Upper lobe of left lung (tissue), 6 donors: ENCODE data around the gene LIPF. TPM values are rescaled to one million over a fixed set of nuclear protein-coding genes. Genes with fewer than 3 reads are reported as not detected.

Experiments
- ATAC-seq, 2 donors: fragments of 200-7000 bp; cut with Tn5 transposase; one replicate each; pipeline ENCODE4 v1.9.1; 2022; ENCODE audit warnings: mild to moderate bottlenecking in 2 of 2, moderate library complexity in 2 of 2; ENCODE audit not compliant: low FRiP score in 2 of 2
- DNase-seq, 2 donors: peaks; one replicate each; pipeline ENCODE4 v3.0.0-alpha.2; 2019 to 2020
- H3K27ac ChIP-seq, 4 donors: fragments of 200-600 bp; sonication (generic); one replicate each; pipeline ENCODE4 v1.5.1; 2016 to 2019
- H3K27me3 ChIP-seq, 4 donors: fragments of 200-600 bp; sonication (generic); one replicate each; pipeline ENCODE4 v1.5.1; 2017 to 2019
- H3K36me3 ChIP-seq, 4 donors: fragments of 200-600 bp; sonication (generic); one replicate each; pipeline ENCODE4 v1.5.1; 2016 to 2019
- H3K4me1 ChIP-seq, 4 donors: fragments of 200-600 bp; sonication (generic); one replicate each; pipeline ENCODE4 v1.5.1; 2018 to 2019
- H3K4me3 ChIP-seq, 4 donors: fragments of 200-600 bp; sonication (generic); one replicate each; pipeline ENCODE4 v1.5.1; 2017 to 2019; ENCODE audit warnings: mild to moderate bottlenecking in 2 of 4, moderate library complexity in 1 of 4
- H3K9me3 ChIP-seq, 4 donors: fragments of 200-600 bp; sonication (generic); one replicate each; pipeline ENCODE4 v1.5.1; 2018 to 2019
- EP300 ChIP-seq, 4 donors: sonication (generic); formaldehyde crosslinking; IDR thresholded peaks; one replicate each; pipeline ENCODE4 v1.5.1; 2017; ENCODE audit warnings: antibody characterized with exemption in 4 of 4, control low read depth in 2 of 4
- POLR2A ChIP-seq, 4 donors: fragments of 450-650 bp; IDR thresholded peaks; one replicate each; pipeline ENCODE4 v1.5.1; 2016 to 2017; ENCODE audit warnings: antibody characterized with exemption in 4 of 4, mild to moderate bottlenecking in 2 of 4
- POLR2AphosphoS5 ChIP-seq, 2 donors: sonication (generic); formaldehyde crosslinking; IDR thresholded peaks; one replicate each; pipeline ENCODE4 v1.5.1; 2017; ENCODE audit warnings: antibody characterized with exemption in 2 of 2
- WGBS, 2 donors: methylation state at CpG; one replicate each; pipeline ENCODE4 v1.1.5; 2017 to 2018; 5-methylcytosine and 5-hydroxymethylcytosine counted together
- total RNA-seq, 6 donors: library from RNA; depleted of rRNA in 4 of 6; stranded (reverse); fragments of >200 nt in 4 of 6; gene quantifications; one replicate each; pipeline versions ENCODE4 v1.1.0 to v1.2.1, GENCODE V29; 2016 to 2021
- TF ChIP-seq, protein P1 (sequence below), 6 experiments: fragments of 450-650 bp in 4 of 6; fragments of 200-600 bp in 2 of 6; sonication (generic) in 2 of 6; IDR thresholded peaks; one replicate each; pipeline ENCODE4 v1.5.1; 2016 to 2019; ENCODE audit warnings: antibody characterized with exemption in 6 of 6
- donor health status: DM: no; HTN: no; CAD: no; lungs with moderate emphysema.
- donor health status: DM: no; HTN: yes; CAD: no; lungs with severe emphysema.

Gene LIPF
- total RNA-seq, 6 donors from 2014 or later = not detected

DNA sequence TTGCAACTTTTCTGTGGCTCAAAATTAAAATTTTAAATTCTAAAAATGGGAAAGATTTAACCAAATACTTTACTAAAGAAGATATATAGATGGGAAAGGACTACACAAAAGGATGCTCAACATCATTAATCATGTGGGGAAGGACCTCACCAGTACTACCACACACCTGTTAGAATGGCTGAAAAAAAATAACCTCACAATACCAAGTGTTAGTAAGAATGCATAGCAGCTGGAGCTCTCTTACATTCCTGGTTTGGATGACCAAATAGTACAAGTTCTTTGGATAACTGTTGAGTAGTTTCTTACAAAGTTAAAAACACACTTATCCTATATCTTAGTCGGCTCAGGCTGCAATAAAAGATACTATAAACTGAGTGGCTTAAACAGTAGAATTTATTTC is 43.8 kb upstream of the LIPF start:
- Histone ChIP-seq H3K4me1 (no peaks in the 10 kb centered on the region), H3K27me3 (no peaks in the 10 kb centered on the region), H3K36me3 (no peaks in the 10 kb centered on the region), H3K9me3 (no peaks in the 10 kb centered on the region), H3K27ac (no peak overlapping the region), H3K4me3 (no peak overlapping the region)
- DNase-seq (no peak), ATAC-seq (no peak)
- WGBS, 2 donors = 64 to 81% methylated on average over 1 of the region's 1 CpG
- TF ChIP-seq, protein P1, sequence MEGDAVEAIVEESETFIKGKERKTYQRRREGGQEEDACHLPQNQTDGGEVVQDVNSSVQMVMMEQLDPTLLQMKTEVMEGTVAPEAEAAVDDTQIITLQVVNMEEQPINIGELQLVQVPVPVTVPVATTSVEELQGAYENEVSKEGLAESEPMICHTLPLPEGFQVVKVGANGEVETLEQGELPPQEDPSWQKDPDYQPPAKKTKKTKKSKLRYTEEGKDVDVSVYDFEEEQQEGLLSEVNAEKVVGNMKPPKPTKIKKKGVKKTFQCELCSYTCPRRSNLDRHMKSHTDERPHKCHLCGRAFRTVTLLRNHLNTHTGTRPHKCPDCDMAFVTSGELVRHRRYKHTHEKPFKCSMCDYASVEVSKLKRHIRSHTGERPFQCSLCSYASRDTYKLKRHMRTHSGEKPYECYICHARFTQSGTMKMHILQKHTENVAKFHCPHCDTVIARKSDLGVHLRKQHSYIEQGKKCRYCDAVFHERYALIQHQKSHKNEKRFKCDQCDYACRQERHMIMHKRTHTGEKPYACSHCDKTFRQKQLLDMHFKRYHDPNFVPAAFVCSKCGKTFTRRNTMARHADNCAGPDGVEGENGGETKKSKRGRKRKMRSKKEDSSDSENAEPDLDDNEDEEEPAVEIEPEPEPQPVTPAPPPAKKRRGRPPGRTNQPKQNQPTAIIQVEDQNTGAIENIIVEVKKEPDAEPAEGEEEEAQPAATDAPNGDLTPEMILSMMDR (IDR thresholded peaks at IDR 0.05) = no peak

DNA sequence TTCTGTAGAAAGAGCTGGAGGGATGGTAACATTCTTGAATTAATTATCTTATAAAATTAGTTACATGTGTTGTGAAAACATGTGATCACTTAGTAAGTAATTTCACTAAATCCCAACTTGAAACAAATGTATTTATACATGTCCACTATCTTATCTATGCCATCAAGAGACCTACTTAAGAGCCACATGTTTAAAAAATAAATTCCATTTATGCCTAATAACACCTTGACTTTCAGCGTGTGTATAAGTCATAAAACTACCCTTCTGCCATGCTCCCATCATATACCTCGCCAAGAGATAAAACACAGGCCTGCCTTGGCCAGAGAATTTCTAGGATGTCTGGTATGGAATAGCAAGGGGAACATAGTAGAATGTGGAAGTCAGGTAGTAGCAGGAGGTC is 40.4 kb upstream of the LIPF start:
- H3K27ac ChIP-seq = no peak overlapping the region
- WGBS, 2 donors = 77 to 84% methylated on average over 2 of the region's 2 CpGs
- no peaks in the 10 kb centered on the region for H3K4me1 ChIP-seq
- H3K36me3 ChIP-seq = no peaks in the 10 kb centered on the region
- no peak for ATAC-seq
- H3K27me3 ChIP-seq = no peaks in the 10 kb centered on the region
- no peak overlapping the region for H3K4me3 ChIP-seq
- no peak for DNase-seq
- TF ChIP-seq, protein P1 (IDR thresholded peaks at IDR 0.05) = no peak
- TF ChIP-seq POLR2A (IDR thresholded peaks at IDR 0.05) (no peak), EP300 (IDR thresholded peaks at IDR 0.05) (no peak), POLR2AphosphoS5 (IDR thresholded peaks at IDR 0.05) (no peak)
- H3K9me3 ChIP-seq = no peaks in the 10 kb centered on the region

DNA sequence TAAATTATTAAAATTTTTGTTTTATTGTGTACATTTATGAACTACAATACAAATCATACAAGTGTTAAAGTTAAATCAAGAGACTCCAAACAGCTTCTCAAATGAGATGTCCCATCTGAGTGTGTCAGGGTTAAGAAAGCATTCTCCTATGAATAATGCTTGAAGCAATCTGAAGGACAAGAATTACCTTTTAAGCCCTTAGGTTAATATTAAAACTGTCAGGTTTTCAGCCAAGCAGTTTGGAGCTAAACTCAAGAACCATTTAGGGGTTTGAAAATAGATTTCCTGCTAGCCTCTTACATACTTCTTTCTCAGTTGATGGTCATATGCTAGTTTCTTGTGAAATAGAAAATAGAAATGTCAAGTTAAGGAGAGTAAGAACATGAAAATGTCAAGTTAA is 39.4 kb upstream of the LIPF start:
- Histone ChIP-seq H3K27ac (no peak overlapping the region), H3K27me3 (no peaks in the 10 kb centered on the region), H3K36me3 (no peaks in the 10 kb centered on the region), H3K9me3 (no peaks in the 10 kb centered on the region), H3K4me3 (no peak overlapping the region), H3K4me1 (no peaks in the 10 kb centered on the region)
- DNase-seq = no peak
- no peak for ATAC-seq
- TF ChIP-seq EP300 (IDR thresholded peaks at IDR 0.05) (no peak), POLR2AphosphoS5 (IDR thresholded peaks at IDR 0.05) (no peak), POLR2A (IDR thresholded peaks at IDR 0.05) (no peak)
- TF ChIP-seq, protein P1 (IDR thresholded peaks at IDR 0.05) = no peak

DNA sequence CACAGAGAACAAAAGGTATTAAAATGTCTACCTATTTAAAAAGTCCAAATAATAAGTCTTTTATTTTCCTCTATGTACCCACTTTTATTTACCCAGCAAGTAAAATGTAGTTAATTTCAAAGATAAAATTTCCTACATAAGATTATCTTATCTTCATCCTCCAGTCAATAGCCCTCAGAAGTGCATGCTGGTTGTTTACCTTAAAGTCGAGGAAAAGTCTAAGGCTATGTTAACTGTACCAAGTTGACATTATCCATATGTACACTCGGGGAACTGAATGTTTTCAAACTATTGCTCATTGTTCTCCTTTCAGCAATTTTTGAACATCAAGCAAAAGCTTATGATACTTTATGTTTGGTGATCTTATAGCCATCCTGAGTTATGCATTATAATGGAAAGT is 24.1 kb upstream of the LIPF start:
- ATAC-seq = no peak
- TF ChIP-seq POLR2A (IDR thresholded peaks at IDR 0.05) (no peak), POLR2AphosphoS5 (IDR thresholded peaks at IDR 0.05) (no peak), EP300 (IDR thresholded peaks at IDR 0.05) (no peak)
- TF ChIP-seq, protein P1 (IDR thresholded peaks at IDR 0.05) = no peak
- Histone ChIP-seq H3K27me3 (no peaks in the 10 kb centered on the region), H3K4me1 (peaks cover 0 to 5% (median 0%) of the 10 kb centered on the region in 4 donors), H3K4me3 (no peak overlapping the region), H3K36me3 (no peaks in the 10 kb centered on the region), H3K9me3 (peaks cover 0 to 3% (median 0%) of the 10 kb centered on the region in 4 donors), H3K27ac (no peak overlapping the region)
- WGBS, 2 donors = 26 to 34% methylated on average over 2 of the region's 2 CpGs
- no peak for DNase-seq

DNA sequence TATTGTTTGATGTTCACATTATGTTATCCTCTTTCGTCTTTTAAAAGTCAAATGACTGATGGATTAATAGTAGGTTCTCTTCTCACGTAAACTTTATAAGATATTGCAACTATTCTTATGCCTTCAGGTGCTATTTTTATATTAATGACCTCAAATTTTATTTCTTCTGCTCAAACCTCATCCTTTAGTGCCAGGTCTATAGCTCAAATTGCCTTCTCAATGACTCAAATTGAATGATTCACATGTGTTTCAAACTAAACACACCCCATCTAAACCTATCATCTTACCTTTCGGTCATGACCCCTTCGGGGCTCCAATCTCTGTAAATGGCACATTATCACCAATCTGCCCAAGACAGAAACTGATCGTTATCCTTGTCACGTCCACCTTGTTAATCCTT is 22.0 kb upstream of the LIPF start:
- ATAC-seq (no peak), DNase-seq (no peak)
- Histone ChIP-seq H3K27me3 (no peaks in the 10 kb centered on the region), H3K9me3 (peaks cover 0 to 3% (median 0%) of the 10 kb centered on the region in 4 donors), H3K4me1 (peaks cover 0 to 5% (median 0%) of the 10 kb centered on the region in 4 donors), H3K27ac (no peak overlapping the region), H3K36me3 (no peaks in the 10 kb centered on the region), H3K4me3 (no peak overlapping the region)
- no peak for TF ChIP-seq EP300 (IDR thresholded peaks at IDR 0.05)
- TF ChIP-seq POLR2AphosphoS5 (IDR thresholded peaks at IDR 0.05) = no peak
- TF ChIP-seq, protein P1 (IDR thresholded peaks at IDR 0.05) = no peak
- TF ChIP-seq POLR2A (IDR thresholded peaks at IDR 0.05) = no peak
- 73 to 85% methylated on average over 6 of the region's 6 CpGs for WGBS, 2 donors
